H1 (cell line): ENCODE results near the gene FOXP2. TPM values are rescaled to one million over a fixed set of nuclear protein-coding genes. Genes with fewer than 3 reads are reported as not detected.
"Not testable (repeated sequence)": the region's sequence is repeated elsewhere in the genome, so short reads cannot be mapped to it uniquely, and the experiment has no call there.

Experiments
- CTCF ChIA-PET: fragments of 300-600 bp; sonication (Branson Sonifier 250); formaldehyde crosslinking; loops from one replicate; lab custom pipeline; 2021; ENCODE audit not compliant: partially characterized antibody; lab: Charles Lee
- POLR2A ChIA-PET: fragments of 300-600 bp; sonication (Branson Sonifier 250); formaldehyde crosslinking; loops from one replicate; lab custom pipeline; 2021; ENCODE audit warnings: inconsistent platforms; ENCODE audit not compliant: partially characterized antibody; lab: Charles Lee
- DNase-seq, 2 experiments: peaks; one replicate each; pipeline versions ENCODE4 v3.0.0 to v3.0.0-alpha.2; 2010 to 2022; ENCODE audit warnings: low spot score in 2 of 2, low read depth in 1 of 2, mixed read lengths in 1 of 2
- FAIRE-seq: peaks from 2 replicates; lab custom pipeline; 2011; peaks lifted over from hg19 to GRCh38; lab: Jason Lieb, UNC
- H2AFZ ChIP-seq: 2 replicates; pipeline ENCODE4 v1.8.1; 2012; ENCODE audit warnings: low read length, inconsistent platforms
- H2AK5ac ChIP-seq: 2 replicates; pipeline ENCODE4 v1.6.1; 2013; ENCODE audit warnings: low read depth, low read length
- H2BK120ac ChIP-seq: replicated peaks from 2 replicates; pipeline ENCODE3; 2013; ENCODE audit warnings: low read depth, low read length, inconsistent platforms
- H2BK12ac ChIP-seq: 2 replicates; pipeline ENCODE4 v1.6.1; 2013; ENCODE audit warnings: low read depth, low read length
- H2BK15ac ChIP-seq: 2 replicates; pipeline ENCODE4 v1.6.1; 2013; ENCODE audit warnings: low read length
- H2BK20ac ChIP-seq: 2 replicates; pipeline ENCODE4 v1.6.1; 2013; ENCODE audit warnings: low read length
- H2BK5ac ChIP-seq: 2 replicates; pipeline ENCODE4 v1.6.1; 2013; ENCODE audit warnings: low read depth, low read length
- H3K14ac ChIP-seq: 2 replicates; pipeline ENCODE4 v1.6.1; 2013; ENCODE audit warnings: inconsistent platforms; ENCODE audit not compliant: insufficient read length
- H3K18ac ChIP-seq: 2 replicates; pipeline ENCODE4 v1.6.1; 2013; ENCODE audit warnings: low read length; ENCODE audit errors: extremely low read depth
- H3K23ac ChIP-seq: 2 replicates; pipeline ENCODE4 v1.6.1; 2013; ENCODE audit warnings: inconsistent platforms; ENCODE audit not compliant: insufficient read length
- H3K23me2 ChIP-seq: 2 replicates; pipeline ENCODE4 v1.6.1; 2013; ENCODE audit warnings: low read depth, low read length
- H3K27ac ChIP-seq: 2 replicates; pipeline ENCODE4 v1.6.1; 2011; ENCODE audit warnings: low read depth, low read length, inconsistent platforms
- H3K27me3 ChIP-seq, 4 experiments: replicated peaks in 1 of 4; 1 replicate in 1 of 4; 2 replicates in 3 of 4; pipeline versions ENCODE4 v1.6.1 to v1.8.1; 2011 to 2013; ENCODE audit warnings: low read length in 3 of 4, mild to moderate bottlenecking in 3 of 4, inconsistent platforms in 2 of 4, mixed read lengths in 2 of 4, moderate library complexity in 1 of 4; ENCODE audit not compliant: control insufficient read depth in 3 of 4, insufficient read depth in 3 of 4; ENCODE audit errors: extremely low read depth in 1 of 4
- H3K36me3 ChIP-seq, 4 experiments: 2 replicates each; pipeline versions ENCODE4 v1.6.1 to v1.8.1; 2011 to 2013; ENCODE audit warnings: mild to moderate bottlenecking in 4 of 4, low read length in 3 of 4, moderate library complexity in 2 of 4, control low read depth in 1 of 4, inconsistent platforms in 1 of 4; ENCODE audit not compliant: insufficient read depth in 4 of 4, control insufficient read depth in 2 of 4
- H3K4ac ChIP-seq: replicated peaks from 2 replicates; pipeline ENCODE3; 2013; ENCODE audit warnings: low read length, low read depth, mixed read lengths, inconsistent platforms; ENCODE audit not compliant: insufficient read length
- H3K4me1 ChIP-seq, 4 experiments: replicated peaks in 1 of 4; 1 replicate in 1 of 4; 2 replicates in 3 of 4; pipeline versions ENCODE4 v1.6.1 to v1.8.1; 2011 to 2013; ENCODE audit warnings: low read length in 3 of 4, inconsistent platforms in 2 of 4, mixed read lengths in 1 of 4; ENCODE audit not compliant: insufficient read depth in 4 of 4, control insufficient read depth in 3 of 4
- H3K4me2 ChIP-seq, 2 experiments: 2 replicates each; pipeline versions ENCODE4 v1.6.1 to v1.8.1; 2011 to 2013; ENCODE audit warnings: low read depth in 2 of 2, low read length in 2 of 2, control low read depth in 1 of 2, inconsistent platforms in 1 of 2, mild to moderate bottlenecking in 1 of 2; ENCODE audit not compliant: insufficient read depth in 1 of 2
- H3K4me3 ChIP-seq, 4 experiments: fragments of 200-600, 300-600 bp in 1 of 4; sonication (generic), shearing (Covaris generic), sonication (Bioruptor Twin) in 1 of 4; 2 replicates each; pipeline versions ENCODE4 v1.5.1 to v1.8.1; 2011 to 2016; ENCODE audit warnings: low read length in 4 of 4, low read depth in 3 of 4, control low read depth in 2 of 4, inconsistent platforms in 2 of 4, mild to moderate bottlenecking in 2 of 4, mixed read lengths in 1 of 4, moderate library complexity in 1 of 4; ENCODE audit not compliant: insufficient read depth in 2 of 4; ENCODE audit errors: extremely low read depth in 1 of 4
- H3K56ac ChIP-seq: replicated peaks from 2 replicates; pipeline ENCODE3; 2013; ENCODE audit warnings: low read depth, mild to moderate bottlenecking, mixed read lengths, low read length, inconsistent platforms; ENCODE audit not compliant: insufficient read length
- H3K79me1 ChIP-seq: 2 replicates; pipeline ENCODE4 v1.6.1; 2013; ENCODE audit warnings: low read depth, low read length, control low read depth
- H3K79me2 ChIP-seq, 2 experiments: 2 replicates each; pipeline versions ENCODE4 v1.6.1 to v1.8.1; 2012 to 2013; ENCODE audit warnings: low read length in 2 of 2, mild to moderate bottlenecking in 2 of 2, inconsistent platforms in 1 of 2; ENCODE audit not compliant: insufficient read depth in 2 of 2, control insufficient read depth in 1 of 2
- H3K9ac ChIP-seq, 4 experiments: replicated peaks in 1 of 4; 1 replicate in 1 of 4; 2 replicates in 3 of 4; pipeline versions ENCODE4 v1.6.1 to v1.8.1; 2011 to 2013; ENCODE audit warnings: low read depth in 3 of 4, low read length in 3 of 4, control low read depth in 2 of 4, mild to moderate bottlenecking in 2 of 4, moderate library complexity in 2 of 4, inconsistent platforms in 1 of 4; ENCODE audit errors: extremely low read depth in 1 of 4
- H3K9me3 ChIP-seq, 2 experiments: 2 replicates each; pipeline versions ENCODE4 v1.6.1 to v1.8.1; 2012 to 2013; ENCODE audit warnings: mild to moderate bottlenecking in 2 of 2, moderate library complexity in 2 of 2, control low read depth in 1 of 2, inconsistent platforms in 1 of 2, low read depth in 1 of 2, low read length in 1 of 2, mixed read lengths in 1 of 2; ENCODE audit not compliant: insufficient read depth in 2 of 2
- H4K20me1 ChIP-seq, 2 experiments: replicated peaks in 1 of 2; 2 replicates each; pipeline versions ENCODE3 to v1.8.1; 2011 to 2013; ENCODE audit warnings: inconsistent platforms in 2 of 2, low read length in 2 of 2, mild to moderate bottlenecking in 1 of 2; ENCODE audit not compliant: insufficient read depth in 2 of 2, control insufficient read depth in 1 of 2
- H4K5ac ChIP-seq: 2 replicates; pipeline ENCODE4 v1.6.1; 2013; ENCODE audit warnings: low read length, low read depth, mixed read lengths, inconsistent platforms; ENCODE audit not compliant: insufficient read length
- H4K8ac ChIP-seq: 2 replicates; pipeline ENCODE4 v1.8.0; 2013; ENCODE audit warnings: mild to moderate bottlenecking, moderate library complexity, low read length, inconsistent platforms; ENCODE audit not compliant: insufficient read depth; ENCODE audit errors: extremely low read depth
- H4K91ac ChIP-seq: replicated peaks from 2 replicates; pipeline ENCODE3; 2013; ENCODE audit warnings: low read length, mixed read lengths, inconsistent platforms; ENCODE audit not compliant: insufficient read length
- POLR2A ChIP-seq, 2 experiments: IDR thresholded peaks; 1 replicate in 1 of 2; 2 replicates in 1 of 2; pipeline ENCODE4 v1.6.1; 2011; ENCODE audit warnings: low read depth in 2 of 2, low read length in 2 of 2, mild to moderate bottlenecking in 2 of 2; ENCODE audit errors: control extremely low read depth in 1 of 2
- WGBS, 2 experiments: shearing (Covaris generic) in 1 of 2; methylation state at CpG; one replicate each; pipeline versions ENCODE4 v1.1.6 to v1.1.7; 2013 to 2015; ENCODE audit warnings: low lambda C conversion rate in 2 of 2, mixed read lengths in 2 of 2, inconsistent platforms in 1 of 2, low coverage in 1 of 2, missing lambda C conversion rate in 1 of 2; ENCODE audit not compliant: insufficient replicate concordance in 2 of 2, insufficient coverage in 1 of 2, insufficient read length in 1 of 2; ENCODE audit errors: extremely low coverage in 1 of 2, missing lambda C conversion rate in 1 of 2; 5-methylcytosine and 5-hydroxymethylcytosine counted together
- polyA plus RNA-seq, 7 experiments: library from polyadenylated mRNA; depleted of rRNA in 3 of 7; stranded (reverse) in 5 of 7; unstranded in 2 of 7; fragments of >200 nt in 5 of 7; fragments of 200-250 nt in 2 of 7; gene quantifications; 1 replicate in 5 of 7; 2 replicates in 1 of 7; 4 replicates in 1 of 7; pipeline versions ENCODE4 v1.2.1 to v1.2.3, GENCODE V29; 2011 to 2013; ENCODE audit warnings: missing spikeins in 2 of 7, mixed read lengths in 2 of 7
- total RNA-seq: library from RNA; stranded (reverse); fragmentation: NEBNext Ultra II Directional; extraction: Animal tissue kit (Norgen Biotek cat#: 25700); gene quantifications from 2 replicates; pipeline ENCODE4 v1.2.1, GENCODE V29; 2021

The FOXP2 gene
- total and polyA plus RNA-seq, 2 of the 8 experiments (the other 6 are each of a cell fraction or from before 2014, with no cell fraction given) = 0.09 to 0.43 TPM

DNA sequence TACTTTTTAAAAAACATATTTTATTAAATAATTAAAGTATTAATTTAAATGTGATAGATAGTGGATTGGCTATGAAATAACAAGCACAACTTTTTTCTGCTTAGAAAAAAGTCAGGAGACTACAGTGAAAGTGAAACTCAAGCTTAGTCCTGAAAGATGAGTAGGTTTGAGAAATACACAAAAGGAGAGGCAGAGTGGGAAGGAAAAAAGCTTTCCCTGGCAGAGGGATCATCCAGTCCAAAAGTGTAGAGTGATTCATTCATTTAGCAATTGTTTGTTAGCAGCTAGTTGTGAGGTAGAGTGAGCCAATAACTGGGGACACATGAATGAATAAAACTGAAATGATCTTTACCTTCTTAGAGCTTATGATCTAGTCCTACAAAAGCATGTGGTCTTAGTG is 93.5 kb downstream of the FOXP2 start:
- Histone ChIP-seq H2BK15ac (no peak overlapping the region), H3K56ac (no peak overlapping the region), H4K91ac (no peak overlapping the region), H2AK5ac (no peak overlapping the region), H2BK120ac (no peak overlapping the region), H4K20me1 (no peaks in the 10 kb centered on the region), H3K18ac (no peak overlapping the region), H3K14ac (no peak overlapping the region), H3K9me3 (no peaks in the 10 kb centered on the region), H2AFZ (no peak overlapping the region), H3K79me1 (no peaks in the 10 kb centered on the region), H3K4ac (no peak overlapping the region), H3K23ac (no peak overlapping the region), H2BK20ac (no peak overlapping the region), H2BK12ac (no peak overlapping the region), H3K27ac (no peak overlapping the region), H4K5ac (no peak overlapping the region), H3K4me2 (no peak overlapping the region), H4K8ac (no peak overlapping the region), H3K79me2 (no peaks in the 10 kb centered on the region), H3K4me3 (no peak overlapping the region), H3K23me2 (no peaks in the 10 kb centered on the region), H3K9ac (no peak overlapping the region), H3K4me1 (no peaks in the 10 kb centered on the region), H3K27me3 (no peaks in the 10 kb centered on the region), H3K36me3 (no peaks in the 10 kb centered on the region), H2BK5ac (no peak overlapping the region)
- CTCF ChIA-PET = no interaction called here
- FAIRE-seq = no peak
- POLR2A ChIA-PET = no interaction called here
- no peak for TF ChIP-seq POLR2A (IDR thresholded peaks at IDR 0.05; ENCODE audit: control extremely low read depth in 1 of 2, low read depth in 2 of 2, low read length in 2 of 2)
- DNase-seq = no peak

DNA sequence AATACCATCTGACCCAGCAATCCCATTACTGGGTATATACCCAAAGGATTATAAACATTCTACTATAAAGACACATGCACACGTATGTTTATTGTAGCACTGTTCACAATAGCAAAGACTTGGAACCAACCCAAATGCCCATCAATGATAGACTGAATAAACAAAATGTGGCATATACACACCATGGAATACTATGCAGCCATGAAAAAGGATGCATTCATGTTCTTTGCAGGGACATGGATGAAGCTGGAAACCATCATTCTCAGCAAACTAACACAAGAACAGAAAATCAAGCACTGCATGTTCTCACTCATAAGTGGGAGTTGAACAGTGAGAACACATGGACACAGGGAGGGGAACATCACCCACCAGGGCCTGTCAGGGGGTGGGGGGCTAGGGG is 96.2 kb downstream of the FOXP2 start:
- H4K8ac ChIP-seq, H2AFZ ChIP-seq, POLR2A ChIA-PET, H3K18ac ChIP-seq, H3K9me3 ChIP-seq, CTCF ChIA-PET, H2BK5ac ChIP-seq, H3K36me3 ChIP-seq, H2BK15ac ChIP-seq, H3K14ac ChIP-seq, H3K27me3 ChIP-seq, H3K4me1 ChIP-seq, H3K27ac ChIP-seq, FAIRE-seq, H3K56ac ChIP-seq, H3K79me1 ChIP-seq, H2AK5ac ChIP-seq, H3K9ac ChIP-seq, H3K4ac ChIP-seq, H2BK120ac ChIP-seq, H3K79me2 ChIP-seq, H3K23me2 ChIP-seq, H2BK12ac ChIP-seq, H3K23ac ChIP-seq, H4K5ac ChIP-seq, H4K91ac ChIP-seq, H2BK20ac ChIP-seq, DNase-seq, H3K4me3 ChIP-seq, H3K4me2 ChIP-seq, H4K20me1 ChIP-seq: not testable (repeated sequence)
- WGBS, 2 experiments = 100% methylated on average over 1 of the region's 1 CpG; no CpG with 5 or more reads in 1 of the 2 experiments
